K562 (cell line): ENCODE results near the gene LRMDA. TPM values are rescaled to one million over a fixed set of nuclear protein-coding genes. Genes with fewer than 3 reads are reported as not detected.

Experiments
- ATAC-seq: fragments of 200-7000 bp; cut with Tn5 transposase; 3 replicates; pipeline ENCODE4 v1.9.1; 2020; ENCODE audit warnings: moderate library complexity
- BruUV-seq: library from RNA; stranded (reverse); fragments of 400-500 nt; replicated peaks from 2 replicates; lab custom pipeline; 2021; lab: Mats Ljungman, UMichigan
- CTCF ChIA-PET: fragments of 300-600 bp; formaldehyde crosslinking; extraction: SDS; loops from one replicate; lab custom pipeline; 2021; ENCODE audit warnings: low intra/inter-chr PET ratio; lab: Yijun Ruan, JAX
- POLR2A ChIA-PET: fragments of 300-600, 350-650 bp; sonication (Branson Sonifier 250); formaldehyde crosslinking; extraction: SDS; loops from one replicate; lab custom pipeline; 2021; ENCODE audit warnings: antibody characterized with exemption, inconsistent platforms; lab: Yijun Ruan, JAX
- DNase-seq, 4 experiments: peaks; one replicate each; pipeline versions ENCODE4 v3.0.0 to v3.0.0-alpha.2; 2011 to 2018; ENCODE audit warnings: low spot score in 3 of 4, mixed read lengths in 3 of 4; ENCODE audit errors: extremely low read depth in 1 of 4
- FAIRE-seq: peaks from 2 replicates; lab custom pipeline; 2011; peaks lifted over from hg19 to GRCh38; lab: Jason Lieb, UNC
- H2AFZ ChIP-seq: 2 replicates; pipeline ENCODE4 v1.6.0; 2011; ENCODE audit warnings: low read depth, low read length, control low read depth, inconsistent platforms
- H3K27ac ChIP-seq: fragments of 200-600 bp; 3 replicates; pipeline ENCODE4 v1.8.0; 2011; ENCODE audit warnings: low read depth, mild to moderate bottlenecking, control low read depth, inconsistent platforms, low read length, moderate library complexity, mixed read lengths; ENCODE audit errors: extremely low read depth
- H3K27me3 ChIP-seq, 2 experiments: fragments of 300-600 bp in 1 of 2; 2 replicates in 1 of 2; 3 replicates in 1 of 2; pipeline versions ENCODE4 v1.6.0 to v1.8.0; 2011; ENCODE audit warnings: inconsistent platforms in 2 of 2, low read length in 2 of 2, mild to moderate bottlenecking in 1 of 2, mixed read lengths in 1 of 2, moderate library complexity in 1 of 2; ENCODE audit not compliant: control insufficient read depth in 2 of 2, insufficient read depth in 2 of 2
- H3K36me3 ChIP-seq: fragments of 300-600 bp; 3 replicates; pipeline ENCODE4 v1.8.0; 2011; ENCODE audit warnings: mild to moderate bottlenecking, low read length, inconsistent platforms; ENCODE audit not compliant: control insufficient read depth, insufficient read depth
- H3K4me1 ChIP-seq, 2 experiments: fragments of 200-600 bp in 1 of 2; replicated peaks in 1 of 2; 2 replicates in 1 of 2; 3 replicates in 1 of 2; pipeline versions ENCODE4 v1.5.1 to v1.8.0; 2011; ENCODE audit warnings: inconsistent platforms in 2 of 2, low read length in 2 of 2, mild to moderate bottlenecking in 1 of 2, mixed read lengths in 1 of 2, moderate library complexity in 1 of 2; ENCODE audit not compliant: control insufficient read depth in 2 of 2, insufficient read depth in 2 of 2
- H3K4me2 ChIP-seq: 2 replicates; pipeline ENCODE4 v1.6.1; 2011; ENCODE audit warnings: low read length, control low read depth, inconsistent platforms, mixed read lengths; ENCODE audit not compliant: insufficient read depth
- H3K4me3 ChIP-seq: fragments of 200-600 bp; sonication (generic), shearing (Covaris generic); 2 replicates; pipeline ENCODE4 v1.5.1; 2016; ENCODE audit warnings: control low read depth, inconsistent platforms
- H3K79me2 ChIP-seq: fragments of 200-600 bp; 3 replicates; pipeline ENCODE4 v1.8.0; 2011; ENCODE audit warnings: low read length, inconsistent platforms; ENCODE audit not compliant: control insufficient read depth, insufficient read depth
- H3K9ac ChIP-seq, 2 experiments: 2 replicates each; pipeline versions ENCODE4 v1.6.0 to v1.6.1; 2011; ENCODE audit warnings: low read depth in 2 of 2, low read length in 2 of 2, control low read depth in 1 of 2, inconsistent platforms in 1 of 2, mild to moderate bottlenecking in 1 of 2, mixed read lengths in 1 of 2; ENCODE audit not compliant: insufficient read depth in 1 of 2
- H3K9me1 ChIP-seq: one replicate; pipeline ENCODE4 v1.6.0; 2011; ENCODE audit warnings: inconsistent platforms, mild to moderate bottlenecking, low read length, moderate library complexity; ENCODE audit not compliant: control insufficient read depth, insufficient read depth
- H3K9me3 ChIP-seq: replicated peaks from 2 replicates; pipeline ENCODE4 v1.5.1; 2011; ENCODE audit warnings: low read depth, low read length, inconsistent platforms; ENCODE audit not compliant: control insufficient read depth, insufficient read depth
- H4K20me1 ChIP-seq: replicated peaks from 2 replicates; pipeline ENCODE4 v1.6.1; 2011; ENCODE audit warnings: low read length, inconsistent platforms, mixed read lengths; ENCODE audit not compliant: control insufficient read depth, insufficient read depth
- ATF4 ChIP-seq: fragments of 450-650 bp; formaldehyde crosslinking; IDR thresholded peaks from 2 replicates; pipeline ENCODE4 v1.4.0; 2022; ENCODE audit warnings: mild to moderate bottlenecking, moderate library complexity
- FOXM1 ChIP-seq, 2 experiments: fragments of 450-650 bp in 1 of 2; sonication (generic) in 1 of 2; formaldehyde crosslinking in 1 of 2; IDR thresholded peaks; 2 replicates each; pipeline versions ENCODE4 v1.6.1 to v1.9.0; 2017 to 2022; ENCODE audit warnings: low read depth in 2 of 2, mild to moderate bottlenecking in 2 of 2, missing genetic modification reagents in 1 of 2, moderate library complexity in 1 of 2
- HNRNPUL1 ChIP-seq: fragments of 200-400 bp; formaldehyde crosslinking; IDR thresholded peaks from 2 replicates; pipeline ENCODE4 v1.6.1; 2017; ENCODE audit warnings: low read length
- JUN ChIP-seq, 2 experiments: sonication (generic) in 1 of 2; formaldehyde crosslinking in 1 of 2; IDR thresholded peaks; 2 replicates each; pipeline versions ENCODE4 v1.6.1 to v1.8.0; 2012 to 2022; ENCODE audit warnings: borderline replicate concordance in 2 of 2, mild to moderate bottlenecking in 2 of 2, improper control_type of control experiment in 1 of 2, low read depth in 1 of 2, low read length in 1 of 2, missing genetic modification reagents in 1 of 2
- MCM7 ChIP-seq, 2 experiments: fragments of 450-650 bp; IDR thresholded peaks; 2 replicates each; pipeline ENCODE4 v1.6.1; 2016 to 2018
- NFE2L1 ChIP-seq: fragments of 450-650 bp; IDR thresholded peaks from 2 replicates; pipeline ENCODE4 v1.6.1; 2016; ENCODE audit warnings: missing genetic modification characterization, low read depth, mild to moderate bottlenecking, missing compliant biosample characterization, moderate library complexity, borderline replicate concordance
- NFIC ChIP-seq: fragments of 450-650 bp; IDR thresholded peaks from 2 replicates; pipeline ENCODE4 v1.6.1; 2017; ENCODE audit warnings: mild to moderate bottlenecking, inconsistent platforms
- RAD51 ChIP-seq: fragments of 450-650 bp; IDR thresholded peaks from 2 replicates; pipeline ENCODE4 v1.7.1; 2016; ENCODE audit warnings: low read depth, mild to moderate bottlenecking, borderline replicate concordance
- SMARCA4 ChIP-seq: fragments of 450-650 bp; IDR thresholded peaks from 2 replicates; pipeline ENCODE4 v1.6.1; 2016
- ZBTB5 ChIP-seq: fragments of 450-650 bp; IDR thresholded peaks from 2 replicates; pipeline ENCODE4 v1.6.1; 2017; ENCODE audit warnings: antibody characterized with exemption
- ZNF449 ChIP-seq: fragments of 250-450 bp; sonication (Bioruptor Pico); IDR thresholded peaks from 2 replicates; pipeline ENCODE4 v1.8.0; 2022; ENCODE audit warnings: moderate library complexity, mild to moderate bottlenecking, inconsistent platforms
- WGBS: fragments of 100-300 bp; shearing (Covaris generic); methylation state at CpG from one replicate; pipeline ENCODE4 v1.1.6; 2016; ENCODE audit warnings: low coverage, mixed read lengths; ENCODE audit not compliant: insufficient coverage; ENCODE audit errors: missing lambda C conversion rate; 5-methylcytosine and 5-hydroxymethylcytosine counted together
- in situ Hi-C: fragments of 300-500 bp; cut with MboI; formaldehyde crosslinking; loops from 4 replicates; pipeline ENCODE4 v1.15.0; 2018; ENCODE audit warnings: inconsistent platforms, mixed read lengths
- intact Hi-C: fragments of 100-400 bp; cut with micrococcal nuclease; formaldehyde crosslinking; loops from 2 replicates; pipeline ENCODE4 v1.14.2; 2022
- polyA plus RNA-seq, 8 experiments: library from polyadenylated mRNA; depleted of rRNA in 4 of 8; stranded (reverse) in 5 of 8; unstranded in 3 of 8; fragments of >200 nt; fragmentation: Nextera tagmentation in 2 of 8; fragmentation: Illumina TruSeq in 1 of 8; extraction: Ambion mirVana in 2 of 8; extraction: Trizol in 1 of 8; gene quantifications; 2 replicates each; pipeline versions ENCODE4 v1.2.1 to v1.2.3, GENCODE V29; 2011 to 2014; ENCODE audit warnings: inconsistent platforms in 1 of 8, missing spikeins in 1 of 8
- total RNA-seq, 7 experiments: library from RNA; depleted of rRNA in 6 of 7; stranded (reverse); fragments of >200 nt in 6 of 7; fragmentation: Illumina TruSeq in 2 of 7; extraction: Trizol in 2 of 7; gene quantifications; 2 replicates each; pipeline versions ENCODE4 v1.2.1 to v1.2.3, GENCODE V29; 2011 to 2021; ENCODE audit warnings: low replicate concordance in 1 of 7

The LRMDA gene
- total and polyA plus RNA-seq, 9 of the 15 experiments (the other 6 are each of a cell fraction or from before 2014, with no cell fraction given), result 0.25 TPM; not detected in 8

- intact Hi-C loops (no loop called here), in situ Hi-C loops (no loop called here)
- BruUV-seq, result no TSS peak
- 0% methylated on average over 3 of the region's 3 CpGs for WGBS
- Histone ChIP-seq H3K36me3 (no peaks in the 10 kb centered on the region), H3K4me1 (no peaks in the 10 kb centered on the region), H3K9me3 (no peaks in the 10 kb centered on the region), H2AFZ (no peak overlapping the region), H3K27me3 (peaks cover 0 to 15% of the 10 kb centered on the region in 2 experiments; a peak in 1 of 5 replicates), H3K79me2 (no peaks in the 10 kb centered on the region), H4K20me1 (no peaks in the 10 kb centered on the region), H3K9ac (no peak overlapping the region), H3K9me1 (no peaks in the 10 kb centered on the region), H3K27ac (no peak overlapping the region), H3K4me3 (no peak overlapping the region), H3K4me2 (no peak overlapping the region)
- ATAC-seq, result no peak
- no peak for FAIRE-seq
- ChIA-PET POLR2A (no interaction called here), CTCF (no interaction called here)
- no peak for DNase-seq
- TF ChIP-seq ZNF449 (no peak), HNRNPUL1 (no peak), SMARCA4 (no peak), ATF4 (CRISPR knock-in tag) (no peak), MCM7 (IDR thresholded peaks at IDR 0.05) (no peak), NFIC (no peak), RAD51 (no peak), FOXM1 (IDR thresholded peaks at IDR 0.05; ENCODE audit: low read depth) (no peak), FOXM1 (CRISPR knock-in tag; IDR thresholded peaks at IDR 0.05; ENCODE audit: low read depth) (no peak), JUN (IDR thresholded peaks at IDR 0.05; ENCODE audit: borderline replicate concordance, low read depth, low read length) (no peak), JUN (CRISPR knock-in tag; IDR thresholded peaks at IDR 0.05; ENCODE audit: borderline replicate concordance) (no peak), ZBTB5 (no peak), NFE2L1 (no peak)
Observed at GRCh38 chr10:75806186-75806585, 374.8 kb downstream of the LRMDA start.
